GM21390 (cell line): ENCODE data around the gene AOAH.
"Not testable (repeated sequence)": the region's sequence is repeated elsewhere in the genome, so short reads cannot be mapped to it uniquely, and the experiment has no call there.

Experiments
- ATAC-seq: cut with Tn5 transposase; IDR thresholded peaks from one replicate; pipeline ENCODE4 v1.9.1; 2021; ENCODE audit not compliant: unreplicated experiment

AOAH gene

GRCh38 chr7:36659638-36660341, 64.5 kb downstream of the AOAH start:
- ATAC-seq = no peak

DNA sequence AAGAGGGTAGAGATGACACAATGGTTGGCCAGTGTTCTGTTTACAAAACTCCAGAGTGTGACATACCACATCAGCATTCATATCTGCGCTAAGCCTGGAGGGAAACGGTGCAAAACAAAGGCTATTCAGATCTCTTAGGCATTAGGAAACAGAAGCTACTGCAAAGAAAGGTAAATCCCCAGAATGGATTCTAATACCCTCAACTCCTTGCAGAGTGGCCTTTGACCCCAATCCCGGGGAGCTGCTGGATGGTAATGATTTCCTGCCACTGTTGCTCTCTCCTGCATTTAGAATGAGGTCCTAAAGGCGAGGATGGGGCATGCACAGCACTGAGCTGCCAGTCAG, 65.2 kb downstream of the AOAH start:
- ATAC-seq = no peak

DNA sequence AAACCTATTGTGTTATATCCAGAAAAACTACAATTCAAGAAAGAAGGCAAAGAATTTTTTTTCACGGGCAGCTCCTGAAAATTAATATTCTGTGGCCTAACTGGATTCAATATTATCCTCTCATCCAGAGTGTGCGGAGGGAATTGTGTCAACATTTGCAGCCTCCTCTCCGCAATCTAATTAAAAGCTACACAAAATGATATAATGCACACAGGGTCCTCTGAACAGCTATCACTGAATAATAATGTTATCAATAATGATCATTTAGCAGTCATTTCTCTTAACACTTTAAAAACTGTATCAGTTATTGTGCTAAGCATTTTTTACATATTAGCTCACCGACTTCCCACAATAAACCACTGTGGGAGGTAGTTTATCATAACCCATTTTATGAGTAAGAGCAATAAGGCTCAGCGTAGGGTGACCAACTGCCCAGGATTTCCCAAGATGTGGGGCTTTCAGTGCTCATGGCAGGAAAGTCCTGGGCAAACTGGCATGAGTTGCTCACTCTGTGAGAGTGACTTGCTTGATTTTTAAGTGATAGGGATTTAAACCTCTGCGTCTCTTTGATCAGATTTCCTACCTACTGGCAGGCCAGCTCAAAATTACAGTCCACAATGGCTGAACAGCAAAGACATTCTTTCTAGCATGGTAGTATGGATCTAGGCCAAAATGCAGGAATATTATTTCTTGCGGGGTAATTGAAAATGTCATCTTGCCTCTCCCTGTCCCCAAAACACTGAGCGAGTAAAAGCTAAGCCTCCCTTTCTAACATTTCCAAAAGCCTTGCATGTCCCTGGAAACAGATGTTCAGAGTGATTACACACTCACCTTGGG, 65.7 kb downstream of the AOAH start:
- no peak for ATAC-seq

- ATAC-seq = no peak
These were observed 67.1 kb downstream of the AOAH start for GRCh38 chr7:36657036-36657660.

GRCh38 chr7:36654436-36654835, 69.9 kb downstream of the AOAH start:
- no peak for ATAC-seq

DNA sequence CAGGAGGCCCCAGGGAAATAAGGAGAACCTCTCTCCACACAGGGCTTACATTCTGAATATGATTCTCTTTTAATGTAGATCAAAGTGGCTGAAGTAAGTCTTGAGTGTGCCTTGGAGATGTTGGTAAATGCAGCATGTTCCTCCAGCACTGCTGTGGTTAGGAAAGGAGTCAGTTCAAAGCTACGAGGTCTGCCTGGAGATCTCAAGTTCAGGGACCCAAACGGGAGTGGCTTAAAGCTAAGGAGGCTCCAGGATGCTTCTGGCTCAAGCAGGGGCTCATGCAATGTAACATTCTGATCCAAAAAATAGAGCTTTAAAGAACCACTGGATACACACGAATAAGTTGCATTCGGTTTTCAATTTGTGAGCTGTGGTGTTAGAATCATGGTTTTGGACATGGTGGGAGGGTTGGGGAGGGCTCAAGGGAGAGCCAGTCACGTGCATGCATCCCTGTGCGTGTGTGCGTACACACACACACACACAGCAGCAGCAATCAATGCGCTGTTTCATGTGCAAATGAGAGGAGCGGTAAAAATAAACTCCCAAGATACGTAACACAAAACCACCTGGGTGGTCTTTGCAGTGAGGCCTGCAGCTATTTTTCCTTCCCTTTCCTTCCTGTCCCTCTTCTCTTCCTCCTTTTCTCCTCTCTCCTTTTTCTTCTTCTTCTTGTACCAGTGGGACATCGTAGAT, 70.5 kb downstream of the AOAH start:
- ATAC-seq = no peak

- ATAC-seq = no peak
These were observed 71.2 kb downstream of the AOAH start for GRCh38 chr7:36653008-36653662.

GRCh38 chr7:36652431-36652830, 71.9 kb downstream of the AOAH start:
- no peak for ATAC-seq

- no peak for ATAC-seq
These were observed 72.9 kb downstream of the AOAH start for GRCh38 chr7:36651404-36651803.

- ATAC-seq = no peak
These were observed 73.5 kb downstream of the AOAH start for GRCh38 chr7:36650766-36651312.

GRCh38 chr7:36650320-36650719, 74.0 kb downstream of the AOAH start:
- ATAC-seq = no peak

DNA sequence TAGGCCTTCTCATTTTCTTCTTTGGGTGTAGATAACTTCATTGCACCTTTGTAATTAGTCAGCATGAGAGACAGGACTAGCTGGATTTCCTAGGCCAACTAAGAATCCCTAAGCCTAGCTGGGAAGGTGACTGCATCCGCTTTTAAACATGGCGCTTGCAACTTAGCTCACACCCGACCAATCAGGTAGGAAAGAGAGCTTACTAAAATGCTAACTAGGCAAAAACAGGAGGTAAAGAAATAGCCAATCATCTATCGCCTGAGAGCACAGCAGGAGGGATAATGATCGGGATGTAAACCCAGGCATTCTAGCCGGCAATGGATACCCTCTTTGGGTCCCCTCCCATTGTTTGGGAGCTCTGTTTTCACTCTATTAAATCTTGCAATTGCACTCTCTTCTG, 75.0 kb downstream of the AOAH start:
- not testable (repeated sequence) for ATAC-seq

GRCh38 chr7:36648441-36648840, 75.9 kb downstream of the AOAH start:
- ATAC-seq = no peak

GRCh38 chr7:36644625-36645422, 79.5 kb downstream of the AOAH start:
- ATAC-seq = no peak

- no peak for ATAC-seq
These were observed 81.9 kb downstream of the AOAH start for GRCh38 chr7:36642414-36642813.

- ATAC-seq = no peak
These were observed 82.3 kb downstream of the AOAH start for GRCh38 chr7:36642010-36642409.

DNA sequence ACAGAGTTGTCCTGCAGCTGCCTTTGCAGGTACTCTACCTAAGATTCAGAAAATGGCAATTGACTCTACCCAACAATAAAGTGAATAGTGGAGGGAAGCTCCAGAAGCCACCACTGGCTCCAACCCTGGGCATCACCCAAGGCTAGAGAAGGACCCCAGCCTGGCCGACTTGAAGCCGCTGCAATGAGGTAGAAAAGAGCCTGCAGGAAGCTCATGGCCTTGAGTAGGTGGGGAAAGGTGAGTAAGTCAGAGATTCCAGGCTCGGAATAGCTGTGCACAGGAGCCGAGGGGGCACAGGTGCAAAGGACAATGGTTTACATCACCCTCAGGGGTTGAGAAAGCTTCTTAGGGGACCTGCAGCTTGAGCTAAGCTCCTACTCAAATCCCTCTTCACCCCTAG, 83.6 kb downstream of the AOAH start:
- ATAC-seq = no peak

DNA sequence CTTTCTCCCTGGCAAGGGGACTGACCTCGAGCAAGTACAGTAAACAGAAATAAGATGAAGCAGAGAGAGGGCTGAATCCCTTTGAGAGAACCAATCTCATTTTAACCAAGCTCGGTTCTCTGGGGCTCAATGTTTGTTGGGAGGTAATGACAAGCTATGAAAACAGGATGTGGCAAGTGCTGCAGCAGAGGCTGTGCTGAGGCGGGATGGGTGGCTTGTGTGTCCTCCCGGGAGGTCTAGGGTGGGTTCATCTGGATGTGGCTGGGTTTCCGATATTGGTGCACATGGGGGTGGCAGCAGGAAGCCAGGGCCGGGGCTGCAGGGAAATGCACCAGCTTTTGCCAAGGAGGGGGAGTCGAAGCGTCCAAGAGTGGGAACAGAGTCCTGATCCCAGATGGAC, 84.5 kb downstream of the AOAH start:
- no peak for ATAC-seq

DNA sequence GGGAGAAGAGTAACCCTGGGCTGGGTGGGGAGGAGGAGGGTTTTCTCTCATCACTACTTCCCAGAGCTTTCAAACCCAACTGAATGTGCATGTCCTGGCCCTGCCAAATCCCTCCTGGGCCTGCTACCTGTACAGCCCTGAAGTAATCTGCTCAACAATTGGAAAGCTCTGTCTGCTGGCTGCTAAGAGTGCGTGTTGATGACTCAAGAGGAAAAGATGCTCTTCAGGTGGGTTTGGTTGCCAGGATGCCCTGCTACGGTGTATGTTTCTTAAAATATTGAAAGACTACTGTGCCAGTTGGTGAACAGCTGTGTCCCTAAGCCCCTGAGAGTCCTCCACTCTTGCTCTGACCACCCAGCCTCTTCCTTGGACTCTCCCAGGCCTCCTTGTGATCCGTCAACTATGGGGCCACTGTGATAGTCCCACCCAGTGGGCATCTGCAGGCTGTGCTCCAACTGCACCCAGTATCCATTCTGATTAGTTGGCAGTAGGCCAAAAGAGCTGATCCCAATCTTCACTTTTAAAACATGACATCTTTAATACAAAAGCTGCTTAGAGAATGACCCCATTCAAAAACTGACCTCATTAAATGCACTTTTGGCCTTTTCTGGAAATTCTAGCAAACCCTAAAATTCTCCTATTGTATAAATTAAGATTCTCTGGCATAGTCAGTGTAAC, 85.6 kb downstream of the AOAH start:
- no peak for ATAC-seq
